HG02763 (cell line): ENCODE data around the gene TTC28.

Experiments used
- ATAC-seq: cut with Tn5 transposase; IDR thresholded peaks from one replicate; pipeline ENCODE4 v1.9.1; 2021; ENCODE audit warnings: mild to moderate bottlenecking, moderate library complexity; ENCODE audit not compliant: unreplicated experiment

The TTC28 gene

GRCh38 chr22:28297504-28297903 lies 382.1 kb downstream of the TTC28 start:
- peak; percentile 83 for ATAC-seq

- no peak for ATAC-seq
Observed at GRCh38 chr22:28296452-28296851, 383.2 kb downstream of the TTC28 start.

GRCh38 chr22:28283068-28283654 lies 396.5 kb downstream of the TTC28 start:
- ATAC-seq = no peak

GRCh38 chr22:28282405-28283067 lies 397.1 kb downstream of the TTC28 start:
- ATAC-seq = no peak

- ATAC-seq = no peak
Observed at GRCh38 chr22:28279888-28280287, 399.8 kb downstream of the TTC28 start.

- no peak for ATAC-seq
Observed at GRCh38 chr22:28269277-28269676, 410.4 kb downstream of the TTC28 start.

- no peak for ATAC-seq
Observed at GRCh38 chr22:28268850-28269249, 410.8 kb downstream of the TTC28 start.

GRCh38 chr22:28268171-28268570 lies 411.5 kb downstream of the TTC28 start:
- no peak for ATAC-seq

- no peak for ATAC-seq
Observed at GRCh38 chr22:28260619-28261018, 419.0 kb downstream of the TTC28 start.

GRCh38 chr22:28259774-28260312 lies 419.8 kb downstream of the TTC28 start:
- ATAC-seq = no peak

GRCh38 chr22:28254396-28254795 lies 425.2 kb downstream of the TTC28 start:
- no peak for ATAC-seq

GRCh38 chr22:28252539-28252938 lies 427.1 kb downstream of the TTC28 start:
- no peak for ATAC-seq

- ATAC-seq = no peak
Observed at GRCh38 chr22:28250036-28250695, 429.5 kb downstream of the TTC28 start.

GRCh38 chr22:28249402-28249801 lies 430.2 kb downstream of the TTC28 start:
- no peak for ATAC-seq

- ATAC-seq = no peak
Observed at GRCh38 chr22:28247667-28248363, 431.8 kb downstream of the TTC28 start.

- ATAC-seq = no peak
Observed at GRCh38 chr22:28247136-28247535, 432.5 kb downstream of the TTC28 start.

GRCh38 chr22:28246397-28246796 lies 433.2 kb downstream of the TTC28 start:
- ATAC-seq = no peak

GRCh38 chr22:28245579-28246224 lies 433.9 kb downstream of the TTC28 start:
- ATAC-seq = no peak

- ATAC-seq = no peak
Observed at GRCh38 chr22:28244757-28245156, 434.9 kb downstream of the TTC28 start.

- ATAC-seq = no peak
Observed at GRCh38 chr22:28243539-28243938, 436.1 kb downstream of the TTC28 start.
